A549 (cell line): ENCODE measurements around the gene CD99L2.
"Not testable (repeated sequence)": the region's sequence is repeated elsewhere in the genome, so short reads cannot be mapped to it uniquely, and the experiment has no call there.

ENCODE experiments used
- EHMT2 ChIP-seq: fragments of 200-600 bp; sonication (generic); IDR thresholded peaks from 2 replicates; pipeline ENCODE4 v1.6.1; 2016; ENCODE audit warnings: antibody characterized with exemption, low read depth, mild to moderate bottlenecking, moderate library complexity
- EP300 ChIP-seq, 2 experiments: fragments of >200 bp; sonication (Bioruptor Twin); formaldehyde crosslinking; IDR thresholded peaks; 2 replicates in 1 of 2; 3 replicates in 1 of 2; pipeline ENCODE4 v1.6.1; 2016 to 2017
- ESRRA ChIP-seq: fragments of 150-350 bp; IDR thresholded peaks from 2 replicates; pipeline ENCODE4 v1.6.1; 2014; ENCODE audit warnings: mild to moderate bottlenecking, low read length, borderline replicate concordance
- HDAC2 ChIP-seq: fragments of 200-600 bp; sonication (generic); IDR thresholded peaks from 2 replicates; pipeline ENCODE4 v1.6.1; 2016
- HOXB5 ChIP-seq: fragments of 250-450 bp; sonication (Bioruptor Pico); IDR thresholded peaks from 2 replicates; pipeline ENCODE4 v1.5.0; 2020; ENCODE audit warnings: mild to moderate bottlenecking, moderate library complexity
- KDM1A ChIP-seq: fragments of 200-600 bp; sonication (generic); IDR thresholded peaks from 2 replicates; pipeline ENCODE4 v1.6.1; 2016; ENCODE audit warnings: low read depth, mild to moderate bottlenecking
- MAX ChIP-seq: IDR thresholded peaks from 2 replicates; pipeline ENCODE4 v1.6.1; 2012
- POLR2A ChIP-seq: IDR thresholded peaks from 2 replicates; pipeline ENCODE4 v1.6.1; 2012; ENCODE audit warnings: mild to moderate bottlenecking, low read length
- REST ChIP-seq: fragments of 200-600 bp; sonication (generic); IDR thresholded peaks from 2 replicates; pipeline ENCODE4 v1.6.1; 2016; ENCODE audit warnings: antibody characterized with exemption, mild to moderate bottlenecking, moderate library complexity
- TF ChIP-seq, protein P1 (sequence below): fragments of >200 bp; sonication (Bioruptor Twin); formaldehyde crosslinking; IDR thresholded peaks from 3 replicates; pipeline ENCODE4 v1.5.1; 2016

- TF ChIP-seq, protein P1, sequence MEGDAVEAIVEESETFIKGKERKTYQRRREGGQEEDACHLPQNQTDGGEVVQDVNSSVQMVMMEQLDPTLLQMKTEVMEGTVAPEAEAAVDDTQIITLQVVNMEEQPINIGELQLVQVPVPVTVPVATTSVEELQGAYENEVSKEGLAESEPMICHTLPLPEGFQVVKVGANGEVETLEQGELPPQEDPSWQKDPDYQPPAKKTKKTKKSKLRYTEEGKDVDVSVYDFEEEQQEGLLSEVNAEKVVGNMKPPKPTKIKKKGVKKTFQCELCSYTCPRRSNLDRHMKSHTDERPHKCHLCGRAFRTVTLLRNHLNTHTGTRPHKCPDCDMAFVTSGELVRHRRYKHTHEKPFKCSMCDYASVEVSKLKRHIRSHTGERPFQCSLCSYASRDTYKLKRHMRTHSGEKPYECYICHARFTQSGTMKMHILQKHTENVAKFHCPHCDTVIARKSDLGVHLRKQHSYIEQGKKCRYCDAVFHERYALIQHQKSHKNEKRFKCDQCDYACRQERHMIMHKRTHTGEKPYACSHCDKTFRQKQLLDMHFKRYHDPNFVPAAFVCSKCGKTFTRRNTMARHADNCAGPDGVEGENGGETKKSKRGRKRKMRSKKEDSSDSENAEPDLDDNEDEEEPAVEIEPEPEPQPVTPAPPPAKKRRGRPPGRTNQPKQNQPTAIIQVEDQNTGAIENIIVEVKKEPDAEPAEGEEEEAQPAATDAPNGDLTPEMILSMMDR: not testable (repeated sequence)
- TF ChIP-seq ESRRA; MAX; EHMT2; EP300 (IDR thresholded peaks at IDR 0.05); KDM1A; POLR2A; REST; HOXB5 (CRISPR knock-in tag): not testable (repeated sequence)
- TF ChIP-seq HDAC2: 0 out of 2 replicates have a peak, but pooled peaks have one; percentile 29
Measured at GRCh38 chrX:150824352-150824751, 74.1 kb downstream of the CD99L2 start.
